ENCODE results near the gene MSI2.

Gene MSI2

GRCh38 chr17:57663326-57664070 lies 407.2 kb downstream of the MSI2 start:
- TF ChIP-seq ISL1 (CRISPR knock-in tag; IDR thresholded peaks at IDR 0.05) (no peak), PPARA (CRISPR knock-in tag; IDR thresholded peaks at IDR 0.05; ENCODE audit: borderline replicate concordance) (no peak), ZC3H10 (CRISPR knock-in tag; IDR thresholded peaks at IDR 0.05) (no peak), ZNF70 (CRISPR knock-in tag; IDR thresholded peaks at IDR 0.05) (no peak), TCF4 (CRISPR knock-in tag; IDR thresholded peaks at IDR 0.05; ENCODE audit: borderline replicate concordance) (no peak), ESRRG (CRISPR knock-in tag; IDR thresholded peaks at IDR 0.05) (no peak), ZNF565 (CRISPR knock-in tag; conservative IDR thresholded peaks at IDR 0.05; ENCODE audit: low read depth) (no peak), CSDC2 (CRISPR knock-in tag; IDR thresholded peaks at IDR 0.05) (no peak), TOX (CRISPR knock-in tag; IDR thresholded peaks at IDR 0.05; ENCODE audit: borderline replicate concordance) (no peak), ARNTL (CRISPR knock-in tag; IDR thresholded peaks at IDR 0.05; ENCODE audit: borderline replicate concordance, low read depth) (no peak), GLIS3 (CRISPR knock-in tag; IDR thresholded peaks at IDR 0.05) (no peak), ZNF8 (CRISPR knock-in tag; IDR thresholded peaks at IDR 0.05) (no peak), OSR1 (CRISPR knock-in tag; IDR thresholded peaks at IDR 0.05) (no peak)
- TF ChIP-seq, protein P1, sequence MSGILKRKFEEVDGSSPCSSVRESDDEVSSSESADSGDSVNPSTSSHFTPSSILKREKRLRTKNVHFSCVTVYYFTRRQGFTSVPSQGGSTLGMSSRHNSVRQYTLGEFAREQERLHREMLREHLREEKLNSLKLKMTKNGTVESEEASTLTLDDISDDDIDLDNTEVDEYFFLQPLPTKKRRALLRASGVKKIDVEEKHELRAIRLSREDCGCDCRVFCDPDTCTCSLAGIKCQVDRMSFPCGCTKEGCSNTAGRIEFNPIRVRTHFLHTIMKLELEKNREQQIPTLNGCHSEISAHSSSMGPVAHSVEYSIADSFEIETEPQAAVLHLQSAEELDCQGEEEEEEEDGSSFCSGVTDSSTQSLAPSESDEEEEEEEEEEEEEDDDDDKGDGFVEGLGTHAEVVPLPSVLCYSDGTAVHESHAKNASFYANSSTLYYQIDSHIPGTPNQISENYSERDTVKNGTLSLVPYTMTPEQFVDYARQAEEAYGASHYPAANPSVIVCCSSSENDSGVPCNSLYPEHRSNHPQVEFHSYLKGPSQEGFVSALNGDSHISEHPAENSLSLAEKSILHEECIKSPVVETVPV (CRISPR knock-in tag; IDR thresholded peaks at IDR 0.05): no peak
- TF ChIP-seq, protein P2, sequence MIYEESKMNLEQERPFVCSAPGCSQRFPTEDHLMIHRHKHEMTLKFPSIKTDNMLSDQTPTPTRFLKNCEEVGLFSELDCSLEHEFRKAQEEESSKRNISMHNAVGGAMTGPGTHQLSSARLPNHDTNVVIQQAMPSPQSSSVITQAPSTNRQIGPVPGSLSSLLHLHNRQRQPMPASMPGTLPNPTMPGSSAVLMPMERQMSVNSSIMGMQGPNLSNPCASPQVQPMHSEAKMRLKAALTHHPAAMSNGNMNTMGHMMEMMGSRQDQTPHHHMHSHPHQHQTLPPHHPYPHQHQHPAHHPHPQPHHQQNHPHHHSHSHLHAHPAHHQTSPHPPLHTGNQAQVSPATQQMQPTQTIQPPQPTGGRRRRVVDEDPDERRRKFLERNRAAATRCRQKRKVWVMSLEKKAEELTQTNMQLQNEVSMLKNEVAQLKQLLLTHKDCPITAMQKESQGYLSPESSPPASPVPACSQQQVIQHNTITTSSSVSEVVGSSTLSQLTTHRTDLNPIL (CRISPR knock-in tag; IDR thresholded peaks at IDR 0.05; ENCODE audit: low read depth): no peak
- ATAC-seq: no peak

- TF ChIP-seq TCF4 (CRISPR knock-in tag; IDR thresholded peaks at IDR 0.05; ENCODE audit: borderline replicate concordance) (peak; percentile 73; the same call in 1 of the 2 replicates), ZFP30 (CRISPR knock-in tag; IDR thresholded peaks at IDR 0.05) (no peak), BACH2 (CRISPR knock-in tag; IDR thresholded peaks at IDR 0.05; ENCODE audit: borderline replicate concordance) (no peak; the same call in 1 of the 2 replicates)
- TF ChIP-seq, protein P3, sequence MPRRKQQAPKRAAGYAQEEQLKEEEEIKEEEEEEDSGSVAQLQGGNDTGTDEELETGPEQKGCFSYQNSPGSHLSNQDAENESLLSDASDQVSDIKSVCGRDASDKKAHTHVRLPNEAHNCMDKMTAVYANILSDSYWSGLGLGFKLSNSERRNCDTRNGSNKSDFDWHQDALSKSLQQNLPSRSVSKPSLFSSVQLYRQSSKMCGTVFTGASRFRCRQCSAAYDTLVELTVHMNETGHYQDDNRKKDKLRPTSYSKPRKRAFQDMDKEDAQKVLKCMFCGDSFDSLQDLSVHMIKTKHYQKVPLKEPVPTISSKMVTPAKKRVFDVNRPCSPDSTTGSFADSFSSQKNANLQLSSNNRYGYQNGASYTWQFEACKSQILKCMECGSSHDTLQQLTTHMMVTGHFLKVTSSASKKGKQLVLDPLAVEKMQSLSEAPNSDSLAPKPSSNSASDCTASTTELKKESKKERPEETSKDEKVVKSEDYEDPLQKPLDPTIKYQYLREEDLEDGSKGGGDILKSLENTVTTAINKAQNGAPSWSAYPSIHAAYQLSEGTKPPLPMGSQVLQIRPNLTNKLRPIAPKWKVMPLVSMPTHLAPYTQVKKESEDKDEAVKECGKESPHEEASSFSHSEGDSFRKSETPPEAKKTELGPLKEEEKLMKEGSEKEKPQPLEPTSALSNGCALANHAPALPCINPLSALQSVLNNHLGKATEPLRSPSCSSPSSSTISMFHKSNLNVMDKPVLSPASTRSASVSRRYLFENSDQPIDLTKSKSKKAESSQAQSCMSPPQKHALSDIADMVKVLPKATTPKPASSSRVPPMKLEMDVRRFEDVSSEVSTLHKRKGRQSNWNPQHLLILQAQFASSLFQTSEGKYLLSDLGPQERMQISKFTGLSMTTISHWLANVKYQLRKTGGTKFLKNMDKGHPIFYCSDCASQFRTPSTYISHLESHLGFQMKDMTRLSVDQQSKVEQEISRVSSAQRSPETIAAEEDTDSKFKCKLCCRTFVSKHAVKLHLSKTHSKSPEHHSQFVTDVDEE (CRISPR knock-in tag; IDR thresholded peaks at IDR 0.05): peak; percentile 20; the same call in 1 of the 2 replicates
Measured at GRCh38 chr17:57665128-57665527, 408.8 kb downstream of the MSI2 start.

GRCh38 chr17:57665696-57666095 lies 409.4 kb downstream of the MSI2 start:
- no peak for TF ChIP-seq TCF4 (CRISPR knock-in tag; IDR thresholded peaks at IDR 0.05; ENCODE audit: borderline replicate concordance)
- TF ChIP-seq CSDC2 (CRISPR knock-in tag; IDR thresholded peaks at IDR 0.05): no peak
- TF ChIP-seq, protein P2 (CRISPR knock-in tag; IDR thresholded peaks at IDR 0.05; ENCODE audit: low read depth): no peak

More at GRCh38 chr17:57665128-57665527, 408.8 kb downstream of the MSI2 start:
- no peak for ATAC-seq

DNA sequence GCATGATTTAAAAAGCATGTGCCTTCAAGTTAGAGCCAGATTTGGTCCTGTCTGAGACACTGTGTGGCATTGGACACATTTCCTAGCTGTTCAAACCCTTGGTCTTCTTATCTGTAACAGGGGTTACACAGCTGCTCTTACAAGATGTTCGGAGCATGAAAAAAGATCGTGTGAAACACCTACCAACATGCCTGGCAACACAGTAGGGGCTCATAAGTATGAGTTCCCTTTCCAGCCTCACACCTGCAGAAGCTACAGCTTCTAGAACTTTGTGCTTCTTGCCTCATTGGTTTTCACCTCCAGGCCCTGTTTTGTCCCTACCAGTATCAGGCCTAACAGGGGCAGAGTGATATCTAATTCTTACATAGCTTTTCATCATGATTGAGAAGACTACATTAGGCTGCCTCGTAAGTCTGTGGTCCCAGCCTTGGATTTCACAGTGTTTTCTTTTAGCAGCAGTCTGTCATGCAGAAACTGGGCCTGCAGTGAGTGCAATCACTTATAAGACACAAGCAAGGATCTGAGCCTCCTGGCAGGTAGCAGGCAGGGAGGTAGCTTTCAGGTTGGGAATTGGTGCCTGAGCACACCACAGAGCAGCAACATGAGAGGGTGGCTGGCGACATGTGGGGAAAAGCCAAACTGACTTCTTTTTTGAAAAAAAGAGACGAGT lies 410.0 kb downstream of the MSI2 start:
- no peak for ATAC-seq
- no peak for TF ChIP-seq CSDC2 (CRISPR knock-in tag; IDR thresholded peaks at IDR 0.05)
- no peak for TF ChIP-seq POU6F1 (CRISPR knock-in tag; IDR thresholded peaks at IDR 0.05; ENCODE audit: borderline replicate concordance, low read depth)
- TF ChIP-seq, protein P1 (CRISPR knock-in tag; IDR thresholded peaks at IDR 0.05): no peak
- TF ChIP-seq ESRRG (CRISPR knock-in tag; IDR thresholded peaks at IDR 0.05): no peak
- TF ChIP-seq GLIS3 (CRISPR knock-in tag; IDR thresholded peaks at IDR 0.05): no peak
- no peak for TF ChIP-seq RARB (CRISPR knock-in tag; IDR thresholded peaks at IDR 0.05)
- no peak for TF ChIP-seq ZNF70 (CRISPR knock-in tag; IDR thresholded peaks at IDR 0.05)
- TF ChIP-seq, protein P3 (CRISPR knock-in tag; IDR thresholded peaks at IDR 0.05): no peak
- no peak for TF ChIP-seq ARNTL (CRISPR knock-in tag; IDR thresholded peaks at IDR 0.05; ENCODE audit: borderline replicate concordance, low read depth)
- no peak for TF ChIP-seq ZC3H10 (CRISPR knock-in tag; IDR thresholded peaks at IDR 0.05)

More at GRCh38 chr17:57665696-57666095, 409.4 kb downstream of the MSI2 start:
- no peak for ATAC-seq
